Neural cell (in vitro differentiated cells): ENCODE measurements around the gene GRM4. TPM values are rescaled to one million over a fixed set of nuclear protein-coding genes. Genes with fewer than 3 reads are reported as not detected.

Experiments used
- H2AFZ ChIP-seq: fragments of 200-600, 300-800 bp; sonication (generic), shearing (Covaris generic); 2 replicates; pipeline ENCODE4 v1.6.0; 2014; ENCODE audit warnings: low read depth, mild to moderate bottlenecking, antibody characterized with exemption, low read length, moderate library complexity
- H3F3A ChIP-seq: fragments of 200-600 bp; shearing (Covaris generic); 2 replicates; pipeline ENCODE4 v1.6.1; 2016; ENCODE audit warnings: mild to moderate bottlenecking, moderate library complexity, mixed read lengths, antibody characterized with exemption, low read length; ENCODE audit not compliant: insufficient read depth, poor library complexity, severe bottlenecking
- H3K27ac ChIP-seq: fragments of 200-600, 300-800 bp; sonication (generic), shearing (Covaris generic); 2 replicates; pipeline ENCODE4 v1.5.1; 2014; ENCODE audit warnings: mild to moderate bottlenecking, low read length, moderate library complexity
- H3K27me3 ChIP-seq: fragments of 300-800, 200-600 bp; sonication (generic), shearing (Covaris generic); 2 replicates; pipeline ENCODE4 v1.6.0; 2014; ENCODE audit warnings: mild to moderate bottlenecking, low read depth, low read length, moderate library complexity; ENCODE audit not compliant: insufficient read depth
- H3K36me3 ChIP-seq: fragments of 300-800, 200-600 bp; sonication (generic), shearing (Covaris generic); 2 replicates; pipeline ENCODE4 v1.5.1; 2014; ENCODE audit warnings: mild to moderate bottlenecking, antibody characterized with exemption, low read length, moderate library complexity; ENCODE audit not compliant: insufficient read depth
- H3K4me2 ChIP-seq: fragments of 300-800, 200-600 bp; sonication (generic), shearing (Covaris generic); 2 replicates; pipeline ENCODE4 v1.6.0; 2014; ENCODE audit warnings: mild to moderate bottlenecking, low read length
- H3K4me3 ChIP-seq: fragments of 300-800, 200-600 bp; sonication (generic), shearing (Covaris generic); 2 replicates; pipeline ENCODE4 v1.5.1; 2014; ENCODE audit warnings: mild to moderate bottlenecking, low read length, moderate library complexity
- H3K79me2 ChIP-seq: fragments of 200-600 bp; shearing (Covaris generic); replicated peaks from 2 replicates; pipeline ENCODE4 v1.6.0; 2014; ENCODE audit warnings: mild to moderate bottlenecking, low read length, moderate library complexity; ENCODE audit not compliant: insufficient read depth
- H3K9ac ChIP-seq: fragments of 300-800, 200-600 bp; sonication (generic), shearing (Covaris generic); 2 replicates; pipeline ENCODE4 v1.6.1; 2016; ENCODE audit warnings: mild to moderate bottlenecking, low read length, mixed read lengths
- H3K9me2 ChIP-seq: fragments of 200-600 bp; shearing (Covaris generic); 2 replicates; pipeline ENCODE4 v1.6.1; 2016; ENCODE audit warnings: mild to moderate bottlenecking, low read length, mixed read lengths; ENCODE audit not compliant: insufficient read depth
- H3K9me3 ChIP-seq: fragments of 200-600, 300-800 bp; sonication (generic), shearing (Covaris generic); 2 replicates; pipeline ENCODE4 v1.6.1; 2016; ENCODE audit warnings: mild to moderate bottlenecking, mixed run types, low read length, moderate library complexity, mixed read lengths
- H4K20me1 ChIP-seq: fragments of 200-600 bp; shearing (Covaris generic); 2 replicates; pipeline ENCODE4 v1.6.1; 2016; ENCODE audit warnings: mild to moderate bottlenecking, mixed run types; ENCODE audit not compliant: insufficient read depth
- EP300 ChIP-seq: fragments of 450-650 bp; conservative IDR thresholded peaks from 2 replicates; pipeline ENCODE4 v1.6.1; 2014; ENCODE audit warnings: antibody characterized with exemption, mild to moderate bottlenecking, moderate library complexity; ENCODE audit not compliant: poor library complexity, severe bottlenecking
- EZH2 ChIP-seq: fragments of 200-600, 300-800 bp; shearing (Covaris generic), sonication (generic); IDR thresholded peaks from 2 replicates; pipeline ENCODE4 v1.6.1; 2014; ENCODE audit warnings: antibody characterized with exemption, low read length, borderline replicate concordance, mild to moderate bottlenecking; ENCODE audit not compliant: insufficient read depth, poor library complexity, severe bottlenecking
- MXI1 ChIP-seq: fragments of 450-650 bp; conservative IDR thresholded peaks from 2 replicates; pipeline ENCODE4 v1.6.1; 2014; ENCODE audit warnings: antibody characterized with exemption, mild to moderate bottlenecking; ENCODE audit not compliant: poor library complexity, severe bottlenecking
- POLR2AphosphoS5 ChIP-seq: IDR thresholded peaks from 2 replicates; pipeline ENCODE4 v1.6.1; 2012
- RAD21 ChIP-seq: fragments of 450-650 bp; conservative IDR thresholded peaks from 2 replicates; pipeline ENCODE4 v1.6.1; 2014; ENCODE audit warnings: antibody characterized with exemption, mild to moderate bottlenecking, moderate library complexity
- SMC3 ChIP-seq: fragments of 450-650 bp; conservative IDR thresholded peaks from 2 replicates; pipeline ENCODE4 v1.6.1; 2014; ENCODE audit warnings: antibody characterized with exemption, mild to moderate bottlenecking, moderate library complexity; ENCODE audit not compliant: poor library complexity
- TAF1 ChIP-seq: IDR thresholded peaks from 2 replicates; pipeline ENCODE4 v1.6.1; 2012; ENCODE audit warnings: low read depth
- polyA plus RNA-seq: library from polyadenylated mRNA; depleted of rRNA; stranded (reverse); fragments of >200 nt; gene quantifications from 2 replicates; pipeline ENCODE4 v1.2.3, GENCODE V29; 2014
- TF ChIP-seq, protein P1 (sequence below): fragments of 450-650 bp; IDR thresholded peaks from 2 replicates; pipeline ENCODE4 v1.5.1; 2014; ENCODE audit warnings: antibody characterized with exemption, mild to moderate bottlenecking, moderate library complexity; ENCODE audit not compliant: poor library complexity, severe bottlenecking
- TF ChIP-seq, protein P2 (sequence below): IDR thresholded peaks from 2 replicates; pipeline ENCODE4 v1.6.1; 2012; ENCODE audit warnings: borderline replicate concordance

The GRM4 gene
- polyA plus RNA-seq, 1 donor from 2014 or later, result 2.1 TPM

DNA sequence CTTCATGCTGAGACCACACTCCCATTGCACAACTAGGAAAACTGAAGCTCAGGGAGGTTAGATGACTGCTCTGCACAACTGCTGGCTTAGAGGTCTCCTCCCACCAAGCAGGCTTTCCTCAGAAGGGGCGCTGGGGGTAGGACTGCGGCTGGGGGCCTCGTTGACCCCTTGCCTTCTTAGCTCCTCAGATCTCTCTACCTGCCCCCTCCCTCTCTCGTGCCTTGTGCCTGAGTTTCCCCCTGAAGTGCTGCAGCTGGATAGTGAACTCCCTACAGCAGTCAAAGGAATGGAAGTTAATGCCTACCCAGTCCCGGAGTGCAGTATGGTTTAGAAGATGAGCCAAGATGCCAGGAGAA is 149.8 kb downstream of the GRM4 start:
- no peak overlapping the region for H2AFZ ChIP-seq
- no peak overlapping the region for H3K9ac ChIP-seq
- H3K9me3 ChIP-seq, result no peaks in the 10 kb centered on the region
- TF ChIP-seq EP300 (no peak), EZH2 (no peak), RAD21 (no peak), POLR2AphosphoS5 (no peak), SMC3 (no peak), TAF1 (no peak), MXI1 (no peak)
- TF ChIP-seq, protein P1, sequence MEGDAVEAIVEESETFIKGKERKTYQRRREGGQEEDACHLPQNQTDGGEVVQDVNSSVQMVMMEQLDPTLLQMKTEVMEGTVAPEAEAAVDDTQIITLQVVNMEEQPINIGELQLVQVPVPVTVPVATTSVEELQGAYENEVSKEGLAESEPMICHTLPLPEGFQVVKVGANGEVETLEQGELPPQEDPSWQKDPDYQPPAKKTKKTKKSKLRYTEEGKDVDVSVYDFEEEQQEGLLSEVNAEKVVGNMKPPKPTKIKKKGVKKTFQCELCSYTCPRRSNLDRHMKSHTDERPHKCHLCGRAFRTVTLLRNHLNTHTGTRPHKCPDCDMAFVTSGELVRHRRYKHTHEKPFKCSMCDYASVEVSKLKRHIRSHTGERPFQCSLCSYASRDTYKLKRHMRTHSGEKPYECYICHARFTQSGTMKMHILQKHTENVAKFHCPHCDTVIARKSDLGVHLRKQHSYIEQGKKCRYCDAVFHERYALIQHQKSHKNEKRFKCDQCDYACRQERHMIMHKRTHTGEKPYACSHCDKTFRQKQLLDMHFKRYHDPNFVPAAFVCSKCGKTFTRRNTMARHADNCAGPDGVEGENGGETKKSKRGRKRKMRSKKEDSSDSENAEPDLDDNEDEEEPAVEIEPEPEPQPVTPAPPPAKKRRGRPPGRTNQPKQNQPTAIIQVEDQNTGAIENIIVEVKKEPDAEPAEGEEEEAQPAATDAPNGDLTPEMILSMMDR, result no peak
- TF ChIP-seq, protein P2, sequence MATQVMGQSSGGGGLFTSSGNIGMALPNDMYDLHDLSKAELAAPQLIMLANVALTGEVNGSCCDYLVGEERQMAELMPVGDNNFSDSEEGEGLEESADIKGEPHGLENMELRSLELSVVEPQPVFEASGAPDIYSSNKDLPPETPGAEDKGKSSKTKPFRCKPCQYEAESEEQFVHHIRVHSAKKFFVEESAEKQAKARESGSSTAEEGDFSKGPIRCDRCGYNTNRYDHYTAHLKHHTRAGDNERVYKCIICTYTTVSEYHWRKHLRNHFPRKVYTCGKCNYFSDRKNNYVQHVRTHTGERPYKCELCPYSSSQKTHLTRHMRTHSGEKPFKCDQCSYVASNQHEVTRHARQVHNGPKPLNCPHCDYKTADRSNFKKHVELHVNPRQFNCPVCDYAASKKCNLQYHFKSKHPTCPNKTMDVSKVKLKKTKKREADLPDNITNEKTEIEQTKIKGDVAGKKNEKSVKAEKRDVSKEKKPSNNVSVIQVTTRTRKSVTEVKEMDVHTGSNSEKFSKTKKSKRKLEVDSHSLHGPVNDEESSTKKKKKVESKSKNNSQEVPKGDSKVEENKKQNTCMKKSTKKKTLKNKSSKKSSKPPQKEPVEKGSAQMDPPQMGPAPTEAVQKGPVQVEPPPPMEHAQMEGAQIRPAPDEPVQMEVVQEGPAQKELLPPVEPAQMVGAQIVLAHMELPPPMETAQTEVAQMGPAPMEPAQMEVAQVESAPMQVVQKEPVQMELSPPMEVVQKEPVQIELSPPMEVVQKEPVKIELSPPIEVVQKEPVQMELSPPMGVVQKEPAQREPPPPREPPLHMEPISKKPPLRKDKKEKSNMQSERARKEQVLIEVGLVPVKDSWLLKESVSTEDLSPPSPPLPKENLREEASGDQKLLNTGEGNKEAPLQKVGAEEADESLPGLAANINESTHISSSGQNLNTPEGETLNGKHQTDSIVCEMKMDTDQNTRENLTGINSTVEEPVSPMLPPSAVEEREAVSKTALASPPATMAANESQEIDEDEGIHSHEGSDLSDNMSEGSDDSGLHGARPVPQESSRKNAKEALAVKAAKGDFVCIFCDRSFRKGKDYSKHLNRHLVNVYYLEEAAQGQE, result no peak
- H4K20me1 ChIP-seq, result no peaks in the 10 kb centered on the region
- H3K4me3 ChIP-seq, result no peak overlapping the region
- no peaks in the 10 kb centered on the region for H3K36me3 ChIP-seq
- H3F3A ChIP-seq, result no peaks in the 10 kb centered on the region
- H3K9me2 ChIP-seq, result no peaks in the 10 kb centered on the region
- no peak overlapping the region for H3K27ac ChIP-seq
- no peak overlapping the region for H3K4me2 ChIP-seq
- H3K79me2 ChIP-seq, result no peaks in the 10 kb centered on the region
- H3K27me3 ChIP-seq, result no peaks in the 10 kb centered on the region

DNA sequence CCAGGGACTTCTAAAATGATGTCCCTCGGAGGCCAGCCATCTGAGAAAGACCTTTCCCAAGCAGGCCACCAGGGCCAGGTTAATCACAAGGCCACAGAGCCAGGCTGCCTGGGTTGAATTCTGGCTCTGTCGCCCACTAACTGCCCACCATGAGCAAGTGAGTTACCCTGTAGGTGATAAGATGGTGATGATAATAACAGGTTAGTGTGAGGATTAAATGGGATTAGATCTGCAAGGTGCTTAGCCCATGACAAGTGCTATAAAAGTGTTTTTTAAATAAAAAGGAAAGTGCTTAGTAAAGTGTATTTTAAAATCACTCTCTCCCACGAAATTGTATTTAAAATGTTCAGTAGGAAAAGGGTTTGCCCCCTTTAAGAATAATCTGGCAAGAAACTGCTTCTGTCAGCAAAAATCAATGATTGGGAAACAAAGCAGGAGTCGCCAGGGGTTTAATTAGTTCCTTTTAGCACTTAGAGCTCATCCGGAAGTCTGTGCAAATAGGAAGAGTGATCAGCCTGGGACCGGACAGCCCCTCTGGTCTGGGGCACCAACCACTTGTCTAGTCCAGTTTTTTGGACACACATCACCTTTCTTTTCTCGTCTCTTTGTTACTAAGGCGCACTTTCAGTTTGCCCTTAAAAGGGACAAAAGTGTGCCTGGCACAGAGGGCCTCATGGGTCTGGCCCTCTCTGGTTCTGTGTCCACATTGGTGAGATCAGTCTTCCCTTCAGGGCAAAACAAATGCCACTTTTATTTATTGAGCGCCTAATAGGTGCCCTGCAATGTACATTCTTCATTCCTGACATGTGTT is 150.4 kb downstream of the GRM4 start:
- Histone ChIP-seq H3K27me3 (no peaks in the 10 kb centered on the region), H3K27ac (no peak overlapping the region), H3F3A (no peaks in the 10 kb centered on the region), H3K36me3 (no peaks in the 10 kb centered on the region), H2AFZ (no peak overlapping the region), H4K20me1 (no peaks in the 10 kb centered on the region), H3K9me2 (no peaks in the 10 kb centered on the region), H3K9me3 (no peaks in the 10 kb centered on the region), H3K4me2 (no peak overlapping the region), H3K4me3 (no peak overlapping the region), H3K79me2 (no peaks in the 10 kb centered on the region), H3K9ac (no peak overlapping the region)
- TF ChIP-seq MXI1 (no peak), TAF1 (no peak), EZH2 (no peak), POLR2AphosphoS5 (no peak), RAD21 (no peak)
